Smooth muscle cell (in vitro differentiated cells): ENCODE measurements around the gene ANXA6. TPM values are rescaled to one million over a fixed set of nuclear protein-coding genes. Genes with fewer than 3 reads are reported as not detected.
"Not testable (repeated sequence)": the region's sequence is repeated elsewhere in the genome, so short reads cannot be mapped to it uniquely, and the experiment has no call there.

Source experiments
- DNase-seq: peaks from one replicate; lab custom pipeline; 2025; ENCODE audit not compliant: unreplicated experiment; lab: John Stamatoyannopoulos, UW
- H2AFZ ChIP-seq: fragments of 200-600 bp; sonication (generic); 2 replicates; pipeline ENCODE4 v1.6.0; 2016; ENCODE audit warnings: antibody characterized with exemption, low read depth, mild to moderate bottlenecking
- H3F3A ChIP-seq: fragments of 200-600 bp; sonication (generic); 2 replicates; pipeline ENCODE4 v1.6.0; 2017; ENCODE audit warnings: antibody characterized with exemption, low read depth
- H3K27ac ChIP-seq: fragments of 200-600 bp; sonication (generic); 2 replicates; pipeline ENCODE4 v1.5.1; 2016; ENCODE audit warnings: low read depth, mild to moderate bottlenecking
- H3K27me3 ChIP-seq: fragments of 200-600 bp; sonication (generic); 2 replicates; pipeline ENCODE4 v1.6.1; 2016; ENCODE audit warnings: low read depth, mild to moderate bottlenecking
- H3K36me3 ChIP-seq: fragments of 200-600 bp; sonication (generic); 2 replicates; pipeline ENCODE4 v1.5.1; 2016; ENCODE audit warnings: low read depth
- H3K4me1 ChIP-seq: fragments of 200-600 bp; sonication (generic); 2 replicates; pipeline ENCODE4 v1.5.1; 2016; ENCODE audit warnings: low read depth
- H3K4me2 ChIP-seq: fragments of 200-600 bp; sonication (generic); 2 replicates; pipeline ENCODE4 v1.6.0; 2016; ENCODE audit warnings: mild to moderate bottlenecking
- H3K4me3 ChIP-seq: fragments of 200-600 bp; sonication (generic); 2 replicates; pipeline ENCODE4 v1.5.1; 2016; ENCODE audit warnings: mild to moderate bottlenecking
- H3K79me2 ChIP-seq: fragments of 200-600 bp; sonication (generic); 2 replicates; pipeline ENCODE4 v1.6.0; 2016; ENCODE audit warnings: low read depth, mild to moderate bottlenecking
- H3K9ac ChIP-seq: fragments of 200-600 bp; sonication (generic); 2 replicates; pipeline ENCODE4 v1.6.0; 2016; ENCODE audit warnings: low read depth
- H3K9me3 ChIP-seq: fragments of 200-600 bp; sonication (generic); replicated peaks from 2 replicates; pipeline ENCODE4 v1.5.1; 2016; ENCODE audit warnings: low read depth
- H4K20me1 ChIP-seq: fragments of 200-600 bp; sonication (generic); 2 replicates; pipeline ENCODE4 v1.6.0; 2016; ENCODE audit warnings: low read depth
- WGBS: methylation state at CpG from one replicate; pipeline ENCODE4 v1.1.7; 2016; ENCODE audit warnings: low lambda C conversion rate; 5-methylcytosine and 5-hydroxymethylcytosine counted together
- polyA plus RNA-seq: library from polyadenylated mRNA; unstranded; fragments of >200 nt; fragmentation: Nextera tagmentation; extraction: Ambion mirVana; gene quantifications from 2 replicates; pipeline ENCODE4 v1.2.1, GENCODE V29; 2016
- total RNA-seq: library from RNA; depleted of rRNA; stranded (reverse); fragments of >200 nt; gene quantifications from 2 replicates; pipeline ENCODE4 v1.2.3, GENCODE V29; 2014
- TF ChIP-seq, protein P1 (sequence below): fragments of 200-600 bp; sonication (generic); IDR thresholded peaks from 2 replicates; pipeline ENCODE4 v1.5.1; 2017; ENCODE audit warnings: borderline replicate concordance, mild to moderate bottlenecking, antibody characterized with exemption; ENCODE audit not compliant: insufficient read depth, poor library complexity, severe bottlenecking

ANXA6 gene
- total and polyA plus RNA-seq, 2 experiments from 2014 or later: 264 to 279 TPM

- no peaks in the 10 kb centered on the region for H3K4me1 ChIP-seq
- H4K20me1 ChIP-seq: no peaks in the 10 kb centered on the region
- H3K36me3 ChIP-seq: no peaks in the 10 kb centered on the region
- H3K27me3 ChIP-seq: no peaks in the 10 kb centered on the region
- H3F3A ChIP-seq: no peaks in the 10 kb centered on the region
- no peaks in the 10 kb centered on the region for H3K9me3 ChIP-seq
- no peak for DNase-seq
- no peaks in the 10 kb centered on the region for H3K79me2 ChIP-seq
- H3K4me3 ChIP-seq: no peak overlapping the region
- H3K9ac ChIP-seq: no peak overlapping the region
- TF ChIP-seq, protein P1, sequence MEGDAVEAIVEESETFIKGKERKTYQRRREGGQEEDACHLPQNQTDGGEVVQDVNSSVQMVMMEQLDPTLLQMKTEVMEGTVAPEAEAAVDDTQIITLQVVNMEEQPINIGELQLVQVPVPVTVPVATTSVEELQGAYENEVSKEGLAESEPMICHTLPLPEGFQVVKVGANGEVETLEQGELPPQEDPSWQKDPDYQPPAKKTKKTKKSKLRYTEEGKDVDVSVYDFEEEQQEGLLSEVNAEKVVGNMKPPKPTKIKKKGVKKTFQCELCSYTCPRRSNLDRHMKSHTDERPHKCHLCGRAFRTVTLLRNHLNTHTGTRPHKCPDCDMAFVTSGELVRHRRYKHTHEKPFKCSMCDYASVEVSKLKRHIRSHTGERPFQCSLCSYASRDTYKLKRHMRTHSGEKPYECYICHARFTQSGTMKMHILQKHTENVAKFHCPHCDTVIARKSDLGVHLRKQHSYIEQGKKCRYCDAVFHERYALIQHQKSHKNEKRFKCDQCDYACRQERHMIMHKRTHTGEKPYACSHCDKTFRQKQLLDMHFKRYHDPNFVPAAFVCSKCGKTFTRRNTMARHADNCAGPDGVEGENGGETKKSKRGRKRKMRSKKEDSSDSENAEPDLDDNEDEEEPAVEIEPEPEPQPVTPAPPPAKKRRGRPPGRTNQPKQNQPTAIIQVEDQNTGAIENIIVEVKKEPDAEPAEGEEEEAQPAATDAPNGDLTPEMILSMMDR: no peak
- H2AFZ ChIP-seq: no peak overlapping the region
- 76% methylated on average over 5 of the region's 5 CpGs for WGBS
- no peak overlapping the region for H3K27ac ChIP-seq
- H3K4me2 ChIP-seq: no peak overlapping the region
Observed at GRCh38 chr5:151178777-151179488, 21.4 kb upstream of the ANXA6 start.

DNA sequence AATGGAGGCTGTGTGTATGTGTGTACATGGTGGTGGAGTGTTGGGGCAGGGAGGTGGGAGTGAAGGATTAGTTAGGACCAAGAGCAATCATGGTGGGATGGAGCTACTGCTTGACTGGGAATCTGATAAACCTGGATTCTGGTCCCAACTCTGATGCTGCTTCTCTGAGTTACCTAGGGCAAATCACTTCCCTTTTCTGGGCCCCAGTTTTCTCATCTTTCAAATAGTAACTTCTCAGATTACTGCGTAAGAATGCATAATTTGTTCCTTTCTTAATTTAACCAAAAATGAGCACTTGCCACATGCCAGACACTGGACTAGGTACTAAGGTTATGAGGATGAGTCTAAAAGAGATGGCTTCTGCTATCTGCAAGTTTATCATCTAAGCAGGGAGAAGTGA, 20.8 kb upstream of the ANXA6 start:
- H4K20me1 ChIP-seq: no peaks in the 10 kb centered on the region
- no peaks in the 10 kb centered on the region for H3K4me1 ChIP-seq
- no peak for DNase-seq
- no peaks in the 10 kb centered on the region for H3K9me3 ChIP-seq
- no peak overlapping the region for H2AFZ ChIP-seq
- 93% methylated on average over 1 of the region's 1 CpG for WGBS
- H3K27ac ChIP-seq: no peak overlapping the region
- no peaks in the 10 kb centered on the region for H3F3A ChIP-seq
- H3K4me2 ChIP-seq: no peak overlapping the region
- H3K4me3 ChIP-seq: no peak overlapping the region
- H3K27me3 ChIP-seq: no peaks in the 10 kb centered on the region
- no peak overlapping the region for H3K9ac ChIP-seq
- H3K36me3 ChIP-seq: no peaks in the 10 kb centered on the region
- TF ChIP-seq, protein P1: no peak
- no peaks in the 10 kb centered on the region for H3K79me2 ChIP-seq

DNA sequence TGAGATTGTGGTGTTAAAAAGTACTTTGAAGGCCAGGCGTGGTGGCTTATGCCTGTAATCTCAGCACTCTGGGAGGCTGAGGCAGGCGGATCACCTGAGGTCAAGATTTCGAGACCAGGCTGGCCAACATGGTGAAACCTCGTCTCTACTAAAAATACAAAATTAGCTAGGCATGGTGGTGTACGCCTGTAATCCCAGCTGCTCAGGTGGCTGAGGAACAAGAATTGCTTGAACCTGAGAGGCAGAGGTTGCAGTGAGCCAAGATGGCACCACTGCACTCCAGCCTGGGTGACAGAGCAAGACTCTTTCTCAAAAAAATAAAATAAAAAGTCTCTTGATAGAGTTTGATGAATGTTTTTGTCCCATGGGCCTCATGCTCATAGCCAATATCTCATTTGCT, 18.7 kb upstream of the ANXA6 start:
- 94% methylated on average over 5 of the region's 5 CpGs for WGBS
- H2AFZ ChIP-seq, H3K27ac ChIP-seq: not testable (repeated sequence)

GRCh38 chr5:151174612-151175101, 17.1 kb upstream of the ANXA6 start:
- Histone ChIP-seq H2AFZ (no peak overlapping the region), H3K27ac (no peak overlapping the region), H3K79me2 (no peaks in the 10 kb centered on the region), H3K4me2 (no peak overlapping the region), H3K36me3 (no peaks in the 10 kb centered on the region), H3K4me3 (no peak overlapping the region), H3K27me3 (no peaks in the 10 kb centered on the region), H4K20me1 (no peaks in the 10 kb centered on the region), H3K9ac (no peak overlapping the region), H3K9me3 (no peaks in the 10 kb centered on the region), H3F3A (no peaks in the 10 kb centered on the region), H3K4me1 (no peaks in the 10 kb centered on the region)
- WGBS: 80% methylated on average over 15 of the region's 15 CpGs
- DNase-seq: no peak
- TF ChIP-seq, protein P1: no peak

More for the DNA sequence above, 18.7 kb upstream of the ANXA6 start:
- not testable (repeated sequence) for H3K9ac ChIP-seq, H3K27me3 ChIP-seq, H3K4me3 ChIP-seq, H4K20me1 ChIP-seq, H3K36me3 ChIP-seq, H3K4me2 ChIP-seq, H3F3A ChIP-seq, DNase-seq, H3K79me2 ChIP-seq, H3K9me3 ChIP-seq, H3K4me1 ChIP-seq
